ENCODE results near the gene ZACN. TPM values are rescaled to one million over a fixed set of nuclear protein-coding genes. Genes with fewer than 3 reads are reported as not detected.

Gene ZACN
- total RNA-seq, 1 donor from 2014 or later: 0.23 TPM

- TF ChIP-seq EZH2 (IDR thresholded peaks at IDR 0.05; ENCODE audit: insufficient read depth, low read length) (no peak), CTCF (IDR thresholded peaks at IDR 0.05; ENCODE audit: insufficient read depth, low read depth, low read length) (no peak)
- no peak overlapping the region for H3K4me2 ChIP-seq (ENCODE audit: low read length)
- Mint-ChIP-seq H3K36me3 (ENCODE audit: low read depth, unreplicated experiment) (peaks cover 19% of the 10 kb centered on the region), H3K4me1 (ENCODE audit: low read depth, unreplicated experiment) (no peaks in the 10 kb centered on the region), H3K27me3 (ENCODE audit: low read depth, unreplicated experiment) (no peaks in the 10 kb centered on the region), H3K4me3 (ENCODE audit: unreplicated experiment) (no peak overlapping the region), H3K9me3 (ENCODE audit: unreplicated experiment) (no peaks in the 10 kb centered on the region), H3K27ac (ENCODE audit: unreplicated experiment) (peak overlapping the region; percentile 18)
- H3K36me3 ChIP-seq (ENCODE audit: insufficient read depth, low read length): peaks cover 23% of the 10 kb centered on the region
- peaks cover 43% of the 10 kb centered on the region for H4K20me1 ChIP-seq (ENCODE audit: insufficient read depth, low read length)
- H3K4me3 ChIP-seq (ENCODE audit: insufficient read depth, low read depth, low read length): no peak overlapping the region
- H3K27ac ChIP-seq (ENCODE audit: low read depth, low read length): no peak overlapping the region
- no peaks in the 10 kb centered on the region for H3K4me1 ChIP-seq (ENCODE audit: insufficient read depth, low read length)
- no peaks in the 10 kb centered on the region for H3K9me3 ChIP-seq (ENCODE audit: insufficient read depth, low read depth, low read length)
- H3K79me2 ChIP-seq (ENCODE audit: insufficient read depth, low read length): no peaks in the 10 kb centered on the region
- FAIRE-seq (no peak), DNase-seq (ENCODE audit: low read depth) (no peak)
- no peak overlapping the region for H3K9ac ChIP-seq (ENCODE audit: low read length)
- no peaks in the 10 kb centered on the region for H3K27me3 ChIP-seq (ENCODE audit: insufficient read depth, low read length)
- H2AFZ ChIP-seq (ENCODE audit: low read depth, low read length): no peak overlapping the region
Measured at GRCh38 chr17:76089680-76090516, 10.9 kb downstream of the ZACN start.

- DNase-seq (ENCODE audit: low read depth): no peak
- Histone ChIP-seq H3K4me1 (ENCODE audit: insufficient read depth, low read length) (no peaks in the 10 kb centered on the region), H3K4me2 (ENCODE audit: low read length) (no peak overlapping the region), H3K9ac (ENCODE audit: low read length) (no peak overlapping the region), H3K27ac (ENCODE audit: low read depth, low read length) (no peak overlapping the region), H3K9me3 (ENCODE audit: insufficient read depth, low read depth, low read length) (no peaks in the 10 kb centered on the region), H3K4me3 (ENCODE audit: insufficient read depth, low read depth, low read length) (no peak overlapping the region), H4K20me1 (ENCODE audit: insufficient read depth, low read length) (peaks cover 43% of the 10 kb centered on the region), H2AFZ (ENCODE audit: low read depth, low read length) (no peak overlapping the region), H3K27me3 (ENCODE audit: insufficient read depth, low read length) (no peaks in the 10 kb centered on the region), H3K36me3 (ENCODE audit: insufficient read depth, low read length) (peaks cover 26% of the 10 kb centered on the region), H3K79me2 (ENCODE audit: insufficient read depth, low read length) (no peaks in the 10 kb centered on the region)
- H3K9me3 Mint-ChIP-seq (ENCODE audit: unreplicated experiment): no peaks in the 10 kb centered on the region
- FAIRE-seq: no peak
- TF ChIP-seq CTCF (IDR thresholded peaks at IDR 0.05; ENCODE audit: insufficient read depth, low read depth, low read length): no peak
- no peak for TF ChIP-seq EZH2 (IDR thresholded peaks at IDR 0.05; ENCODE audit: insufficient read depth, low read length)
- H3K4me1 Mint-ChIP-seq (ENCODE audit: low read depth, unreplicated experiment): no peaks in the 10 kb centered on the region
- H3K27me3 Mint-ChIP-seq (ENCODE audit: low read depth, unreplicated experiment): no peaks in the 10 kb centered on the region
- H3K27ac Mint-ChIP-seq (ENCODE audit: unreplicated experiment): no peak overlapping the region
- H3K4me3 Mint-ChIP-seq (ENCODE audit: unreplicated experiment): no peak overlapping the region
- H3K36me3 Mint-ChIP-seq (ENCODE audit: low read depth, unreplicated experiment): peaks cover 19% of the 10 kb centered on the region
Measured at GRCh38 chr17:76090517-76091129, 11.6 kb downstream of the ZACN start.

Data from astrocyte (in vitro differentiated cells and primary cell).